K562 (cell line): Measurements from ENCODE around the gene PAXIP1. TPM values are rescaled to one million over a fixed set of nuclear protein-coding genes. Genes with fewer than 3 reads are reported as not detected.
A peak's percentile ranks its signal among the peaks of the same experiment; 100 is the strongest.

Experiments used
- CUX1 ChIP-seq: fragments of 200-800 bp; sonication (Bioruptor generic); IDR thresholded peaks from 2 replicates; pipeline ENCODE4 v1.6.1; 2016; ENCODE audit warnings: missing genetic modification characterization, missing compliant biosample characterization
- DLX4 ChIP-seq: fragments of 250-450 bp; sonication (Bioruptor Pico); IDR thresholded peaks from 2 replicates; pipeline ENCODE4 v1.6.1; 2021; ENCODE audit warnings: mild to moderate bottlenecking
- FOXJ2 ChIP-seq: fragments of 200-800 bp; sonication (Bioruptor generic); IDR thresholded peaks from 2 replicates; pipeline ENCODE4 v1.6.1; 2016; ENCODE audit warnings: missing genetic modification characterization, missing compliant biosample characterization
- GABPB1 ChIP-seq: sonication (generic); formaldehyde crosslinking; IDR thresholded peaks from 2 replicates; pipeline ENCODE4 v1.8.0; 2022; ENCODE audit warnings: mild to moderate bottlenecking, missing genetic modification reagents
- GATA2 ChIP-seq: sonication (generic); formaldehyde crosslinking; IDR thresholded peaks from 2 replicates; pipeline ENCODE4 v1.4.0; 2020; ENCODE audit warnings: mild to moderate bottlenecking, missing genetic modification reagents
- HCFC1 ChIP-seq: IDR thresholded peaks from 2 replicates; pipeline ENCODE4 v1.6.1; 2012; ENCODE audit warnings: low read depth, low read length, improper control_type of control experiment
- HOXB6 ChIP-seq: fragments of 250-450 bp; sonication (Bioruptor Pico); IDR thresholded peaks from 2 replicates; pipeline ENCODE4 v1.5.1; 2022; ENCODE audit warnings: mild to moderate bottlenecking, borderline replicate concordance
- JUND ChIP-seq, 2 experiments: IDR thresholded peaks; 2 replicates in 1 of 2; 3 replicates in 1 of 2; pipeline ENCODE4 v1.6.1; 2011; ENCODE audit warnings: borderline replicate concordance in 2 of 2, low read depth in 2 of 2, low read length in 2 of 2, improper control_type of control experiment in 1 of 2, missing biosample characterization in 1 of 2, missing genetic modification characterization in 1 of 2, missing genetic modification reagents in 1 of 2
- MAFK ChIP-seq: IDR thresholded peaks from 2 replicates; pipeline ENCODE4 v1.6.1; 2011; ENCODE audit warnings: low read length, improper control_type of control experiment
- MCM3 ChIP-seq: fragments of 450-650 bp; IDR thresholded peaks from 2 replicates; pipeline ENCODE4 v1.6.1; 2016
- NFE2 ChIP-seq: IDR thresholded peaks from 2 replicates; pipeline ENCODE4 v1.6.1; 2014; ENCODE audit warnings: antibody characterized with exemption, low read depth
- RB1 ChIP-seq: fragments of 450-650 bp; IDR thresholded peaks from 2 replicates; pipeline ENCODE4 v1.6.1; 2017; ENCODE audit warnings: low read depth, mild to moderate bottlenecking
- RBM17 ChIP-seq: fragments of 200-400 bp; formaldehyde crosslinking; IDR thresholded peaks from 2 replicates; pipeline ENCODE4 v1.6.1; 2017; ENCODE audit warnings: low read depth, mild to moderate bottlenecking, low read length, borderline replicate concordance
- RFX1 ChIP-seq: fragments of 450-650 bp; IDR thresholded peaks from 2 replicates; pipeline ENCODE4 v1.6.1; 2016; ENCODE audit warnings: mild to moderate bottlenecking, moderate library complexity
- RREB1 ChIP-seq: fragments of 250-450 bp; sonication (Bioruptor Pico); IDR thresholded peaks from 2 replicates; pipeline ENCODE4 v1.4.0; 2020
- SNRNP70 ChIP-seq: fragments of 200-400 bp; formaldehyde crosslinking; optimal IDR thresholded peaks from 2 replicates; pipeline ENCODE3; 2017; ENCODE audit warnings: low read depth, low read length
- TCF15 ChIP-seq: fragments of 250-450 bp; sonication (Bioruptor Pico); IDR thresholded peaks from 2 replicates; pipeline ENCODE4 v1.8.0; 2022; ENCODE audit warnings: moderate library complexity, mild to moderate bottlenecking, inconsistent platforms
- ZNF143 ChIP-seq: sonication (generic); formaldehyde crosslinking; IDR thresholded peaks from 2 replicates; pipeline ENCODE4 v1.9.0; 2022; ENCODE audit warnings: mild to moderate bottlenecking, missing genetic modification reagents
- ZNF444 ChIP-seq: fragments of 250-450 bp; sonication (Bioruptor Pico); IDR thresholded peaks from 2 replicates; pipeline ENCODE4 v1.4.0; 2020; ENCODE audit warnings: mild to moderate bottlenecking, moderate library complexity
- polyA plus RNA-seq, 8 experiments: library from polyadenylated mRNA; depleted of rRNA in 4 of 8; stranded (reverse) in 5 of 8; unstranded in 3 of 8; fragments of >200 nt; fragmentation: Nextera tagmentation in 2 of 8; fragmentation: Illumina TruSeq in 1 of 8; extraction: Ambion mirVana in 2 of 8; extraction: Trizol in 1 of 8; gene quantifications; 2 replicates each; pipeline versions ENCODE4 v1.2.1 to v1.2.3, GENCODE V29; 2011 to 2014; ENCODE audit warnings: inconsistent platforms in 1 of 8, missing spikeins in 1 of 8
- total RNA-seq, 7 experiments: library from RNA; depleted of rRNA in 6 of 7; stranded (reverse); fragments of >200 nt in 6 of 7; fragmentation: Illumina TruSeq in 2 of 7; extraction: Trizol in 2 of 7; gene quantifications; 2 replicates each; pipeline versions ENCODE4 v1.2.1 to v1.2.3, GENCODE V29; 2011 to 2021; ENCODE audit warnings: low replicate concordance in 1 of 7

Gene PAXIP1
- total and polyA plus RNA-seq, 9 of the 15 experiments (the other 6 are each of a cell fraction or from before 2014, with no cell fraction given), result 9.7 to 37.9 (median 28.4) TPM

GRCh38 chr7:155003092-155003375 lies at the start of gene PAXIP1 (continued):
- TF ChIP-seq RB1 (peak; percentile 100), ZNF444 (CRISPR knock-in tag) (no peak), MAFK (no peak), CUX1 (CRISPR knock-in tag) (no peak), JUND (IDR thresholded peaks at IDR 0.05; ENCODE audit: borderline replicate concordance, low read depth, low read length) (peak; percentile 97), JUND (tag; IDR thresholded peaks at IDR 0.05; ENCODE audit: borderline replicate concordance, low read depth, low read length) (no peak), HOXB6 (no peak), HCFC1 (peak; percentile 40; the same call in 1 of the 2 replicates), DLX4 (no peak), GATA2 (CRISPR knock-in tag) (no peak), RFX1 (no peak), SNRNP70 (no peak), RBM17 (no peak), NFE2 (no peak), TCF15 (no peak), RREB1 (no peak; the same call in 1 of the 2 replicates), FOXJ2 (no peak), ZNF143 (CRISPR knock-in tag) (no peak), MCM3 (no peak), GABPB1 (no peak)
